AG04450 (cell line): ENCODE measurements around the gene TRMT61A. TPM values are rescaled to one million over a fixed set of nuclear protein-coding genes. Genes with fewer than 3 reads are reported as not detected.

ENCODE experiments used
- CTCF ChIA-PET: fragments of 300-600, 350-600 bp; formaldehyde crosslinking; extraction: SDS; loops from one replicate; lab custom pipeline; 2022; ENCODE audit warnings: antibody characterized with exemption, inconsistent platforms; lab: Charles Lee
- POLR2A ChIA-PET: fragments of 350-600 bp; formaldehyde crosslinking; extraction: SDS; loops from one replicate; lab custom pipeline; 2021; ENCODE audit warnings: antibody characterized with exemption, inconsistent platforms; lab: Yijun Ruan, JAX
- DNase-seq: peaks from one replicate; pipeline ENCODE4 v3.0.0-alpha.2; 2011; ENCODE audit warnings: low read depth, low spot score
- H3K27ac ChIP-seq: one replicate; pipeline ENCODE4 v1.5.1; 2012; ENCODE audit warnings: low read depth, low read length, control low read depth
- H3K27me3 ChIP-seq: one replicate; pipeline ENCODE4 v1.6.0; 2012; ENCODE audit warnings: low read length; ENCODE audit not compliant: control insufficient read depth, insufficient read depth
- H3K4me3 ChIP-seq: 2 replicates; pipeline ENCODE4 v1.5.1; 2011; ENCODE audit warnings: mild to moderate bottlenecking, low read depth, low read length, control low read depth
- H3K9me3 ChIP-seq: 2 replicates; pipeline ENCODE4 v1.5.1; 2012; ENCODE audit warnings: low read length; ENCODE audit not compliant: control insufficient read depth, insufficient read depth
- polyA plus RNA-seq: library from polyadenylated mRNA; depleted of rRNA; stranded (reverse); fragments of >200 nt; gene quantifications from 2 replicates; pipeline ENCODE4 v1.2.3, GENCODE V29; 2011
- TF ChIP-seq, protein P1 (sequence below): IDR thresholded peaks from 2 replicates; pipeline ENCODE4 v1.5.1; 2011; ENCODE audit warnings: low read depth, low read length, control low read depth, inconsistent platforms

Gene TRMT61A
- polyA plus RNA-seq, 1 experiment = 4.4 TPM

DNA sequence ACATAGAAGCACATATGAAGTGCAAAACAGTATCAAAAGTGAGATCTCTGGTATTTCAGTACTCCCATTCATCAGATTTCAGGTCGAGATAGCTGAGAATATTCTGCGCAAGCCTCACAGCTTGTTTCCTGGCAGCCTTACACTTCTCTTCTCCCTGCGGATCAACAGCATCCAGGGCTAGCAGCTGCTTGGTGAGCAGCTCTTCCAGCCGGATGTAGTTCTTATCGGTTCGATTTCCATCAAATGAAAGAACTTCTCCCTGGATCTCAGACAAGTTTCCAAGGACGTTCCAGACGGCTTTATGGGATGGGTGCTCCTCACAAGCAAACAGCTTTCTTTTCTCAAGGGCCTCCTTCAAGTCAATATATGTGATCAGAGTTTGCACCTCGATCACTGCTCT is 30.8 kb downstream of the TRMT61A start:
- POLR2A ChIA-PET = no interaction called here
- TF ChIP-seq, protein P1, sequence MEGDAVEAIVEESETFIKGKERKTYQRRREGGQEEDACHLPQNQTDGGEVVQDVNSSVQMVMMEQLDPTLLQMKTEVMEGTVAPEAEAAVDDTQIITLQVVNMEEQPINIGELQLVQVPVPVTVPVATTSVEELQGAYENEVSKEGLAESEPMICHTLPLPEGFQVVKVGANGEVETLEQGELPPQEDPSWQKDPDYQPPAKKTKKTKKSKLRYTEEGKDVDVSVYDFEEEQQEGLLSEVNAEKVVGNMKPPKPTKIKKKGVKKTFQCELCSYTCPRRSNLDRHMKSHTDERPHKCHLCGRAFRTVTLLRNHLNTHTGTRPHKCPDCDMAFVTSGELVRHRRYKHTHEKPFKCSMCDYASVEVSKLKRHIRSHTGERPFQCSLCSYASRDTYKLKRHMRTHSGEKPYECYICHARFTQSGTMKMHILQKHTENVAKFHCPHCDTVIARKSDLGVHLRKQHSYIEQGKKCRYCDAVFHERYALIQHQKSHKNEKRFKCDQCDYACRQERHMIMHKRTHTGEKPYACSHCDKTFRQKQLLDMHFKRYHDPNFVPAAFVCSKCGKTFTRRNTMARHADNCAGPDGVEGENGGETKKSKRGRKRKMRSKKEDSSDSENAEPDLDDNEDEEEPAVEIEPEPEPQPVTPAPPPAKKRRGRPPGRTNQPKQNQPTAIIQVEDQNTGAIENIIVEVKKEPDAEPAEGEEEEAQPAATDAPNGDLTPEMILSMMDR = no peak

DNA sequence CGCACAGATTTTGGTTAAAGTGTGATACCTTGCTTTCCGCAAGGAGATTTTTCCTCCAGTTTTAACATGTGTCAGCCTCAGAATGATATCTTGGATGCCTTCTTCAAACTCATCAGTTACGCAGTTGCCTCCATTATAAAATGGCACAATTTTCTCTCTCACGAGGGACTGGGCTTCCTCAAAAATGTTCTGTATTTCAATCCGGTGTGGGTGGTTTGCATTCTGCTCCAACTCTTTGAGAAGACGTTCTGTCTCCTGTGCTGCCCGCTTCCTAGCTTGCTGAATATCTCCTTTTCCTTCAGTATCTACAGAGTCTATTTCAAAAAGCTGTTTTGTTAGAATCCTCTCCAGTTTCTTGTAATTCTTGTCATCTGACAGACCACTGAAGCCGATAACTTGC is 31.7 kb downstream of the TRMT61A start:
- DNase-seq = no peak
- H3K27me3 ChIP-seq = no peaks in the 10 kb centered on the region
- TF ChIP-seq, protein P1 = no peak
- peak overlapping the region; percentile 83; the same call in 1 of the 2 replicates for H3K4me3 ChIP-seq
- peaks cover 4% of the 10 kb centered on the region; the same call in 1 of the 2 replicates for H3K9me3 ChIP-seq
- no peak overlapping the region for H3K27ac ChIP-seq
- CTCF ChIA-PET = no interaction called here
- POLR2A ChIA-PET = interaction anchor here (1.8 kb wide), 1 partner anchor 20 kb away, joined by 7 read pairs; no protein-coding TSS in a partner anchor

More for the DNA sequence above, 30.8 kb downstream of the TRMT61A start:
- peaks cover 4% of the 10 kb centered on the region; the same call in 1 of the 2 replicates for H3K9me3 ChIP-seq
- no peak overlapping the region for H3K27ac ChIP-seq
- no peaks in the 10 kb centered on the region for H3K27me3 ChIP-seq
- no peak for DNase-seq
- no peak overlapping the region for H3K4me3 ChIP-seq
- CTCF ChIA-PET = interaction anchor here (0.7 to 4.1 kb wide), 2 partner anchors 12 to 60 kb away, joined by 3 to 22 read pairs; no protein-coding TSS in a partner anchor

DNA sequence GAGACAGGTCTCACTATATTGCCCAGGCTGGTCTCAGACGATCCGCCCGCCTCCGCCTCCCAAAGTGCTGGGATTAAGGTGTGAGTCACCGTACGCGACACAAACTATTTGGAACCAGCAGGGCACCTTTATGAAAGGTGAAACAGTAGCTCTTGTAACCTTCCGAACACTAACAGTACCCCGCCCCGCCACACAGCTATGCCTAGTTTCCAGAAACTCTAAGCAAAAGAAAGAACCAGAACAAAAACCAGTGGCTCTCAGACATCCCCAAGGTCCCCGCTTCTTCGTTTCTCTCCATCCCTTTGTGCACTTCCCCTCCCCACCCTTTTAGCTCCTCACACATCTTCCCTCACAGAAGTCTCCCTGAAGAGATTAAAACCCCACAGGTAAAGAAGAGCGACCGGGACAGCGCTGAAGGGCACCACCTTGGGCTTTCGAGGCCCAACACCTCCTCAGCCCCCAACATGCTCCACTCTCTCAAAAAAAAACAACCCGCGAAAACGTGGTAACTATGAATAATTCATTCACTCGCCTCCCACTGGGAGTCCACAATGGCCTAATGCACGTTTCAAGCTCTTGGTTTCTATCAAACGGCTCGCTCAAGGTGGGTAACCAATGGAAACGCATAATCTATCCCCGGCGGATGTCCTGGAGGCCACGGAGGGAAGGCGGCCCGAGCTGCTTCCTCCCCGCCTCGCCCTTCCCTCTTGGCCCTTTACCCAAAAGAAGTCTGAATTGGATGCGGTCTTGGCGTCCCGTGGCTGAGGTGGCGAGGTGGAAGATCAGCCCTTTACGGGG is 32.6 kb downstream of the TRMT61A start:
- DNase-seq = no peak
- TF ChIP-seq, protein P1 = no peak
- H3K27me3 ChIP-seq = no peaks in the 10 kb centered on the region
- CTCF ChIA-PET = interaction anchor here (0.6 to 1.6 kb wide), 2 partner anchors 43 to 229 kb away, joined by 3 to 7 read pairs; no protein-coding TSS in a partner anchor
- H3K4me3 ChIP-seq = peak overlapping the region; percentile 83
- POLR2A ChIA-PET = interaction anchor here (0.6 to 1.8 kb wide), 5 partner anchors 15 to 39 kb away, joined by 3 to 7 read pairs (median 3); partner anchors contain the start of genes CKB and TRMT61A
- H3K9me3 ChIP-seq = peaks cover 4% of the 10 kb centered on the region; the same call in 1 of the 2 replicates
- H3K27ac ChIP-seq = peak overlapping the region; percentile 74

DNA sequence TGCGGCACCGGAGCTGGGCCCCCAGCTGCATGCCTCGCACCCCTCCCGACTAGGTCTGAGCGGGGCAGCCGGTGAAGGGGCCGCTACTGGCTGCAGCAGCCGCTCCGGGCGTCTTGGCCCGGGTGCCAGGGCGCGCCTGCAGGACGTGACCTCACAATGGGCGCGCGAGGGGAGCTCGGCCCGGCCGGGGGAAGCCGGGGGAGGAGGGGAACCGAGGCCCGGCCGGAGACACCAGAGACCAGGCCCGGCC is 33.1 kb downstream of the TRMT61A start:
- TF ChIP-seq, protein P1 = no peak
- H3K9me3 ChIP-seq = peaks cover 4% of the 10 kb centered on the region; the same call in 1 of the 2 replicates
- ChIA-PET CTCF (interaction anchor here (1.6 kb wide), 1 partner anchor 44 kb away, joined by 7 read pairs; no protein-coding TSS in a partner anchor), POLR2A (interaction anchor here (1.0 to 1.8 kb wide), 4 partner anchors 14 to 40 kb away, joined by 3 to 7 read pairs (median 3); partner anchors contain the start of genes CKB and TRMT61A)
- H3K27me3 ChIP-seq = no peaks in the 10 kb centered on the region
- no peak for DNase-seq
- H3K4me3 ChIP-seq = peak overlapping the region; percentile 83
- peak overlapping the region; percentile 74 for H3K27ac ChIP-seq
